AG09319 (cell line): ENCODE results near the gene HNRNPAB.

Experiments
- DNase-seq: peaks from one replicate; pipeline ENCODE4 v3.0.0-alpha.2; 2010; ENCODE audit warnings: low read depth; ENCODE audit errors: extremely low read depth
- CTCF ChIP-seq: IDR thresholded peaks from 2 replicates; pipeline ENCODE4 v1.5.1; 2011; ENCODE audit warnings: low read depth, mild to moderate bottlenecking, inconsistent platforms, low read length, moderate library complexity

The HNRNPAB gene

GRCh38 chr5:178189433-178189832 is 14.9 kb upstream of the HNRNPAB start:
- TF ChIP-seq CTCF: no peak
- DNase-seq: no peak

GRCh38 chr5:178191661-178192060 is 12.7 kb upstream of the HNRNPAB start:
- DNase-seq: no peak
- TF ChIP-seq CTCF: no peak

- no peak for TF ChIP-seq CTCF
- no peak for DNase-seq
Measured at GRCh38 chr5:178192244-178192643, 12.1 kb upstream of the HNRNPAB start.

GRCh38 chr5:178192787-178193186 is 11.5 kb upstream of the HNRNPAB start:
- DNase-seq: no peak
- no peak for TF ChIP-seq CTCF

GRCh38 chr5:178193251-178193809 is 11.0 kb upstream of the HNRNPAB start:
- DNase-seq: no peak
- no peak for TF ChIP-seq CTCF

GRCh38 chr5:178194026-178194425 is 10.3 kb upstream of the HNRNPAB start:
- TF ChIP-seq CTCF: no peak
- no peak for DNase-seq

- TF ChIP-seq CTCF: no peak
- DNase-seq: no peak
Measured at GRCh38 chr5:178196281-178196812, 8.0 kb upstream of the HNRNPAB start.
